Tibial nerve (tissue), 3 donors: ENCODE data around the gene TMEM245.

ENCODE experiments used
- CTCF ChIP-seq, 5 experiments: fragments of 200-600 bp in 3 of 5; fragments of 450-650 bp in 2 of 5; sonication (generic) in 3 of 5; IDR thresholded peaks; one replicate each; pipeline ENCODE4 v1.5.1; 2016 to 2019; ENCODE audit warnings: antibody characterized with exemption in 5 of 5, mild to moderate bottlenecking in 3 of 5, moderate library complexity in 2 of 5
- POLR2A ChIP-seq, 2 donors: fragments of 450-650 bp; IDR thresholded peaks; one replicate each; pipeline ENCODE4 v1.6.1; 2017; ENCODE audit warnings: antibody characterized with exemption in 2 of 2, mild to moderate bottlenecking in 2 of 2, moderate library complexity in 2 of 2

DNA sequence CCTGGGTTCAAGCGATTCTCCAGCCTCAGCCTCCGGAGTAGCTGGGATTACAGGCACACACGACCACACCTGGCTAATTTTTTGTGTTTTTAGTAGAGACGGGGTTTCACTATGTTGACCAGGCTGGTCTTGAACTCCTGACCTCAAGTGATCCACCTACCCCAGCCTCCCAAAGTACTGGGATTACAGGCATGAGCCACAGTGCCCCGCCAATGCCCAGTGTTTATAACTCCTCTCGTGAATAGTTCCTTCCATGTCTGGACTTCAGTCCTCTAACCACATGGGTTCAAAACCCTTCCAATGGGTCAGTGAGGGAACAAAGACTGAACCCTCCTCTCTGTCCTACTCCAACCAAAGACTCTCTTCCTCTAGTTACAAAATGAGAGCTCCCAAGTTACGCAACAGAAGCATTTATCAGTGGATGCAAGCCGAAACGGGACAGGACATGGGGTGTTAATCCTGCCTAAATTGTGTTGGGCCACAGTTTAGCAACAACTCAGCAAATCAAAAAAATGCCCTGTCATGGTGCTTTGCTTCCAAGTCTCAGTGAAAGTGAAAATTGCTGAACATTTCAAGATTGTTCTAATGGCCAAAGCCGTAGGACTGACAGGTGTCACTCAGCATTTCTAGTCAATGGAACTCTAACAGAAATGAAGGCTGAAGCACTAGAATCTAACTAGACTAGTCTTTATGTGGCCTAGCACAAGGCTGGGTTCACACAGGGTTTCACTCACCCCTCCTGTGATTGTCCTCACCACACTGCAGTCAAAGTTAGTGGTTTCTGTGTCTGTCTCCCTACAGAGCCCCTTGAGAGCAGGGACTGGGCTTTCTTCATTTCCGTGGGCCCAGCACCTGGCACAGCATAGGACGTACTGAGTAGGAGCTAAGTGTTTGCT lies 3.2 kb upstream of the TMEM245 start:
- TF ChIP-seq CTCF (IDR thresholded peaks at IDR 0.05) (no peak), POLR2A (IDR thresholded peaks at IDR 0.05) (no peak)
